GM04504 (cell line): ENCODE measurements around the gene MLPH.

ENCODE experiments used
- DNase-seq: peaks from one replicate; pipeline ENCODE4 v3.0.0-alpha.2; 2012; ENCODE audit warnings: low read depth

Gene MLPH

DNA sequence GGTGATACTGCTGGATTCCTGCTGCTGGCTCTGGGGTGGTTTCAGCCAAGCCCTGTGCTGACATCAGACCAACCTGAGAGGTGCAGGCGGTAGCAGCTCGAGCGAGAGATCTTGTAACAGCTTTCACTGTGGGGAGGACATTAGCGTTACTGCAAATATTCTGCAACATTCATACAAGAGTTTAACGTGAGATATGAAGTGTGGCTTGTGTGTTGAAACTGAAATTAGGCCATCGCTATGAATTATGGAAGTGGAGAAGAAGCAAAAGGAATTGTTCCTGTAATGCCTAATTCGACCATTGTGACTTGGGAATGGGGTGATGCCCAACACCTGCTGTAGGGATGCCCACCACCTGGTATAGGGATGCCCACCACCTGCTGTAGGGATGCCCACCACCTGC is 6.5 kb upstream of the MLPH start:
- DNase-seq = no peak

DNA sequence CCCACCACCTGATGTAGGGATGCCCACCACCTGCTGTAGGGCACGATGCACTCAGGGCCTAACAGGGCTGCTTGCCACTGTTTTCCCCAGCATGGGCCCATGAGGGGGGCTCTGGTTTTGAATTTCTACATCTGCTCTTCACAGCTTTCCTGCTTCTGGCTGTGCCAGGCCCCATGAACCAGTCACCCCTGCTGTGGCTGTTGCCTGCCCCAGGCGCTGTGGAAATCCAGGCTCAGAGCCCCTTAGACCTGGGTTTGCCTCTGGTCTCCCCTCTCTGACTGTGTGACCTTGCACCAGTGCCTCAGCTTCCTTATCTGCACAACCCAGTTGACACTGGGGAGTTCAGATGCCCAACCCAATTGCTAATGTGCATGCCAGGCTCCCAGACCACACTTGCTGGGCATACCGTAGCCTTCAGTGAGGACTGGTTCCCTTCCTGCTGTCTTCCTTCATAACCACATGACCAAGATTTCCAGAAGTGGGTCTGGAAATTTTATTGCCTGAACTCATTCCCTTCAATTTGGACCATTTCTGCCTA is 6.0 kb upstream of the MLPH start:
- DNase-seq = no peak

DNA sequence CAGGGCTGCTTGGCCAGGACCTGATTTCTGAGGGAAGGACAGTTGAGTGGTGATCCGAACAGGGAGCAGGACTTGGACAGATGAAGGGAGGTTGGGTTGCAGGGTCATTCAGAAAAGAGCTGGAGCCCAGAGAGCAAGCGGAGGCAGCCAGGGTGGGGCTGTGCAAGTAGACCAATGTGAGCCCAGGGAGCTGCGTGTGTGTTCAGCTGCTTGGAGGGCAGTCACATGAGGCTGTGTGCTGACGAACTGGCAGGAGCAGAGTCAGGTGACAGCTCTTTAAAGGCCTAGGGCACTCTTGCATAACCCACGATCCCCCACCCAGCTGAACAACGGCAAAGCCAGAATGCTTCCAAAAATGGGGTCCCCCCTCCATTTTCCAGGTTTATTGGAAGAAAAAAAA is 4.6 kb upstream of the MLPH start:
- peak; percentile 53 for DNase-seq

DNA sequence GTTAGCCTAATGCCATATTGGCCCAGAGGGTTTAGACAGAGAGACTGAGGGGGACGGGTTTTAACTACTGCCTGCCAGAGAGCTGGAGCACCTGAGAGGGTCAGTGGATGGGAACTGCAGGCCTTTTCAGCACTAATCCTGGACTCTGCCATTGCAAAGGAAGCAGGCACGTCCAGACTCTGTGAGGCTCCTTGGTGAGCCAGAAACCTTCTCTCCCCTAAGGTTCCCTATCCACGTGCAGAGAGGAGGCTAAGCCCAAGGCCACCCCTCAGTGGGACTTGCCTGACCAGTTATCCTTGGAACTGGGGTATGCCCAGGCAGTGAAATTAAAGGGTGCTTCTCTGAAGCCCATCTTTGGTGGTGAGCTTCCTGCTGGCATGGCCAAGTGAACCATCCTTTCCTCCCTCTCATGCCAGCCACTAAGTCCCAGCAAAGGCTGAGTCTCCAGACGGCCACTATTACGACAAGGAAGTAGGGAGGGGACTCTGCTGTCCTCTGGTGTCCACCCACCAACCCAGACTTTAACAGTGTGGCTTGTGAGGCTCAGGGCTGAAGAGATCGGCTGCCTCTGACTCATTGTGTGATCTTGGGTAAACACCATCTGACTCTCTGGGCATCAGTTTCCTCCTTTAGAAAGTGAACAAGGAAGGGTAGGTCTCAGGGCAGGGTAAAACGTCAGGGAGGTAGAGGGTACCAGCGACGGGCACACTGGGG is 3.9 kb upstream of the MLPH start:
- peak; percentile 46 for DNase-seq

DNA sequence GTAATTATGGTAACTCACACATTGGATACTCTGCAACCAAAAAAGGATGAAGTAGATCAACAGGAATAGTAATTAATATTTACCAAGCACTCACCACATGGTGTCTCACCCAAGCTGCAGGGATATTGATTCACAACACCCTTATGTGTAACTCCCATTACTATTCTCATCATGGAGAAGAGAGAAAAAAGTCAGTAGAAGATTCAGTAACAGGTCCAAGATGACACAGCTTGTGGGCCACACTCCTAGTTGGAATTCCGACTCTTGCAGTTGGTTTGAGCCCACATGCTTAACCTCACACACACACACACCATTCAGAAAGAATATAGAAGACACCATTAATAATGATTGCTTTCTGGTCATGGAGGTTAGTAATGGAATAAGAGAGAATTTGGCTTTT is 1.7 kb upstream of the MLPH start:
- DNase-seq = no peak

DNA sequence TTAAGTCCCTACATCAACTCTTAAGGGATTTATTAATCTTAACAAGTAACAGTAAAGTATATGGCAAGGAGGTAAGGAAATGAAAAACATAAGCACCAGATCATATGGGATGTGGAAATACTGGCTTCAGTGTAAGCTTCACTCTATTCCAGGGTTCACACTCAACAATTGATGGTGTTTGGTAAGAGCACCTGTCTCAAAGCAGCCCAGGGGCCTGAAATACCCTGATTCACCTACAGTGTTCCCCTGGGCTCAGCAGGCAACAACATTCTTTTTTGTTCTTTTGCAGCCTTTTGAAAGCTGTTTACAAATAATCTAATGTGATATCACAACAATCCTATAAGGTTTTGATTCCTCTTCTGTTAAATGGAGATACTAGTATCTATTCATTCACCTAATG is 1.2 kb upstream of the MLPH start:
- DNase-seq = no peak

DNA sequence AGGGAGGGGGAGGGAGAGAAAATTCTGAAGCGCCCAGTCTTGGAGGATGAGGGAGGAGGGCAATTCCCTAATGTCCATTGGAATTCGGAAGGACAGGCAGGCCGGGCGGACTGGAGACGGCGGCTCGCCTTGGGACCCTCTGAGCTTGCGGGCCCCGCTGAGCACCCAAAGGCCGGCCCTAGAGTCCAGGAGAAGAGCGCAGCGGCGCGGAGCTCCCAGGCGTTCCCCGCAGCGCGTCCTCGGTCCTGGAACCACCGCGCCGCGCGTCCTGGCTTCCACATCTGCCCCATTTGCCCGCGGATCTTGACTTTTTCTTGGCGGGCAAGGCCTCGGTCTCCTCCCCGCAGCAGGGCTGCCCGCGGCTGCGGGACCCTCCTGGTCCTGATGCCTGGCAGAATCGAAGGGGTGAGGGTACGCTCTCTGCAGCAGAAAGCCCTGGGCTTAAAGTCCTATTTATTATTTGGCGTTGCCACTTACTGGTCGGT is 675 bp upstream of the MLPH start:
- DNase-seq = no peak

DNA sequence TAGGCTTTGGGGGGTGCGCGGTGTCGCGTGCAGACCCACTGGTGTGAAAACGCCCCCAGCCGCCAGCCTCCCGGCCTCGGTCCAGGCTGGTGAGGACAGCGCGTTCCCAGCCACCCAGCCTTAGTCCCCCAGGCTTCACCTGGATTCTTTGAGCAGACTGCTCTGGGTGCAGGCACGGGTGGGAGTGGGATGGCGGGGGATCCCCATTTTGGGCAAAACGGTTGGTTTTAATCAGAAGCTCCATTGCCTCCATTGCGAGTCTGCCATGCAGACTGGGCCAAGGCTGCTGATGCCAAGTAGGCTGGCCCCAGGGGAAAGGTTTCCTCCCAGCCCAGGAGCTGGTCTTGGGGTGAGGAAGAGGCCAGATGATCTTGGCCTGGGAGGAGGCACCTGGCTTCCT is 445 bp downstream of the MLPH start:
- no peak for DNase-seq

DNA sequence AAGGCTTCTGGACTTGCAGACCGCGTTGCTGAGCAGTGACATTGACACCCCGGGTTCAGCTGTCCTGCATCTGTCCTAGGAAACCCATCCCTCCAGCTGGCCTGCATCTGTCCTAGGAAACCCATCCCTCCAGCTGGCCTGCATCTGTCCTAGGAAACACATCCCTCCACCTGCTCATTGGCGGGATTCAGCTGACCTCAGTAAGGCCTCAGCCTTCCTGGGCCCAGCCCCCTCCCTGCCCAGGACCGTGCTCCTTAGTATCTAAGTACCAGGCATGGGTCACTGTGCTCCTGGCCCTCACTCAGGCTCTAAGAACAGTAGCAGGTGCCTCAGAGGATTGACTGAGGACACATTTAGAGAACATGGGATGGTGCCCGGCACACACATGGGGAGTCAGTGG is 1.2 kb downstream of the MLPH start:
- no peak for DNase-seq

DNA sequence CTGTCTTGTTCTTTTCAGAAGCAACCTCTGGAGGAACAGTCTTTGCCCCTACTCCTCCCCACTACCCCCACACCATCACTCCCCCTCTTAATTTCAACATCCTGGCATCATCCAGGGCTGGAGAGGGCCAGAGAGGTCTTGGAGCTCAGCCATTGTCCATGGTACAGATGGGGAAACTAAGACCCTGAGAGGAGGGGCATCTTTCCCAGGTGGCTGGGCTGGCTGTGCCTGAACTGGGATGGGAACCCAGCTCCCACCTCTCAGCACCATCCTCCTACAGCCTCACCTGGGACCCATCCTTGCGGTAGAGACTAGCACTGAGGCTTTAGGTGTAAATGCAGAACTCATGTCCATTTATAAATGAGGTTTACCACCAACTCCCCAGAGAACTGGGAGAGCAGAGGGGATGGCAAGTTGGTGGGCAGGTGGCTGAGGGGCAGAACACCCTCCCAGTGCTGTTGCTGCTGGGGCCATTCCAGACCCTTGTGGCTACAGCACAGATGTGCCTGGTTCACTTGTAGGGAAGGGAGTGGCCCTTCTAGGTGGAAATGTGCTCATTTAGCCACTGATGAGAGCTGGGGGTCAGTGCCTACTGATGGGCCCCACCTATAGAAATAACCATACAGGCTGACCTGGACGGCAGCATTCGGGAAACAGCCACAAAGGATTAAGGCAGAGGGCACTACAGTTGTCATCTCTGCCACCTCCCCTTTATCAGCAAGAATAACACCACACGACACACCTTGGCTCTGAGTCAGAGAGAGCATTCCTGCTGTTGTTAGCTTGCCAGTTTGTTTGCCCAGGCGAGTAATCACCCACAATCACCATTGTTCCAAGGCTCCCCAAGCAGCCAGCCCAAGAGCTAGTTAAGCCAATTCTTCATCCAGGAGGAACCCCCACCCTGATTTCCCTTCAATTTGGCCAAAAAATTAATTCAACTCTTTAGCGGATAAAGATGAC is 2.1 kb downstream of the MLPH start:
- no peak for DNase-seq

DNA sequence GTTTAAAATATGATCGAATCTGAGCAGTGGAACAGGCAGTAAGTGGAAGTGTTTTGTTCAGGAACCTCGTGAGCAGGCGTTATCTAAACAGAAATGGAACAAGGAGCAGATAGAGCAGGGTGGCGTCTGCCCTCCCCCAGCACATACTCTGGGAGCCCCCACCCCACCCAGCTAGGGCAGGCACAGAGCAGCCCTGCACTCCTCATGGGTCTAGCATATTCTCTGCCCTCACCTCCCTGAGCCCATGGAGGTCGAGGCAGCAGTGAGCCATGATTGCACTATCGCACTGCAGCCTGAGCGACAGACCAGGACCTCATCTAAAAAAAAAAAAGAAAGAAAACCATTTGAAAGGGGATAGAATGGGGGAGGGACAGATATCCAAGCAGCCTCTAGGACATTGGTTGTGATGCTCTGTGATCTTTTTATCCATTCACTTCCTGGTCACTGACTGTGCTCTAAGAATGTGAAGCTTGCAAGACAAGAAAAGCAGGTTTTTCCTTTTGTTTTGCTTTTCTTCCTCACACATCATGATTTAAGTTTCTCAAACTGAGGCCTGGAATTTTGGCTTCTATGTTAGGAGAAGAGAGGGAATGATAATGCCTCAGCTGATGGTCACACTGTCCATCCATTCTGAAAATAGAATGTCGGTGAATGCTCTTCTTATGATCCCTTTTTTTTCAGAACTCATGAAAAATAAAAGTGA is 3.1 kb downstream of the MLPH start:
- DNase-seq = no peak

DNA sequence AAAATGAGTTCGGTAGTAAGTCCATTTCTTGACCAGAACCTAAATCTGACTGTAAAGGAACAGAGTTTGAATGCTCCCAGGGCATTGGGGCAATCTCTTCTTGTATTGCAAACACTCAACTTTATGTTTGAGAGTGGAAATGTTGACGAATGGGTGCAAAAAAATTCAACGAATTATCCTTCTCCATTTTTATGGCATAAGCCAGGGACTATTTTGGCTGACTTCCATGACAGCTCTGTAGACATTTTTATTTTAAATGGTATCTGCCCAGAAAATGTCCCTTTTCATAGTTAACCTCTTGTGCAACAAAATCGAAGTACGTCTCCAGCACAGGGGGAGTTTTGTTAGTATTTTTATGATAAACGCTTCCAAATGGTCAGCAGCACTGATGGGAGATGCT is 3.7 kb downstream of the MLPH start:
- no peak for DNase-seq

DNA sequence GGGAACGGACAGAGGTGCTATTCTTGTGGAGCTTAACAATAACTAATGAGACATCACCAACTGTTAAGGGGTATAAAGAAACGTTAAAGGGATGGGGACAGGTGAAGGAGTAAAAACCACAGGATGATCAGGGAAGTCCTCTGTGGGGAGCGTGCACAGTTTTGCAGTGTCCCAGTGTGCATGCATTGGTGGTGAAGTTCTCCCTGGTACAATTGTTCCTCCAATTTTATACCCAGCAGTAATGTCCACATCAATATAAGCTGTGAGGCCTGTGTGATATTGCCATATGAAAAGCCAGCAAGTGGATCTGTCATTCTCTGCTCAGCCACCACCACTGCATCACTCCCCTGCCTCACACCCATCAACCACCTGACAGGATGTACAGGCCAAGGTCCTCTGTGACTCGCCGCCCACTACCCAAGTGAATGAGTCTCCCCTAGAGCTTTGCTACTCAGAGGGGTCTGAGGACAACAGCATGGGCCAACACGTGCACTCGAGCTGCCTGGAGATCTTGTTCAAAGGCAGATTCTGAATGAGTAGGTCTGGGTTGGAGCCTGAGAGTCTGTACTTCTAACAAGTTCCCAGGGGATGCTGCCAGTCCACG is 4.6 kb downstream of the MLPH start:
- DNase-seq = no peak

DNA sequence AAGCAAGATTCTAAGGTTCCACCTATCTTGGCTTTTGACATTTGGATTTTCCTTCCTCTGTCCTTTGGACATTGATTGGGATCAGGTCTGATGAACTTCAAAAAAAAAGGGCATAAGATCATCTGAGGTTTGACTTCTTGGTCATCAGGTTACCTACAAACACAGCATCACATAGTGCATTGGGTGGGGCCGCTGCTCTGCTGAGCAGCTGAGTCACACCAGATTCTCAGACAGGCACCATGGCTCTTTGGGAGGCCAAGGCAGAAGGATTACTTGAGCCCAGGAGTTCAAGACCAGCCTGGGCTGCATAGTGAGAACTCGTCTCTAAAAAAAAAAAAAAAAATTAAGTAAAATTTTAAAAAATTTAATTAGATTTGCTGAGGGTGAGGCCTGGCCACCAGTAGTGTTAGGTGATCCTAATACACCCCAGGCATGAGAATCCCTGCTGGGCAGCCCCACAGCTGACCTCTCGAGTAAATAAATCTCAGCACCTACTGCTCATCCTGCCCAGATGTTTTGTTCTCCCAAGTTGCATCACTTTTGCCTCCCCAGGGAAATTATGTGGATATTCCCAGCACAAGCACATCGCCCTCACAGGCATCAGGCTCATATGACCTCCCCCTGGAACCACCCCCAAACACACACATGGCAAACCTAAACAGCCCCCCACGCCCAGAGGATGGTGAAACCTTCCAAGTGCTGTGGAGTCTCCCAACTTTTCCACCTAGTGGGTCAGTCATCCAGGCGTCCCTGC is 5.3 kb downstream of the MLPH start:
- DNase-seq = no peak

DNA sequence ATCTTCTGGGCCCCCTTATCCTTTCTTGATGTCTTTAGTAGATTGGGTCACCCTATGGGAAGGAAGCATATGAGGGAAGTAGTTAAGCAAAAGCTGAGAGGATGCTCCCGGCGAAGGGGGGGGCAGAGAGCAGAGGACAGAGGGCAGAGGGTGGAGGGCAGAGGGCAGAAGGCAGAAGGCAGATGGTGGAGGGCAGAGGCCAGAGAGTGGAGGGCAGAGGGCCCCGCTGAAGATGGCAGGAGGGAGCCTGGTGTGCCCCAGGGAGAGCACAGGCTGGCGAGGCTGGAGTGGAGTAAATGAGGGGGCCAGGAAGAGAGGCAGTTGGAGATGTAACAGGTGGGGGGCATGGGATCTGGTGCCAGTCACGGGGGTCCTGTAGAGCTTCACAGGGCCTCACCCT is 7.0 kb downstream of the MLPH start:
- DNase-seq = no peak

DNA sequence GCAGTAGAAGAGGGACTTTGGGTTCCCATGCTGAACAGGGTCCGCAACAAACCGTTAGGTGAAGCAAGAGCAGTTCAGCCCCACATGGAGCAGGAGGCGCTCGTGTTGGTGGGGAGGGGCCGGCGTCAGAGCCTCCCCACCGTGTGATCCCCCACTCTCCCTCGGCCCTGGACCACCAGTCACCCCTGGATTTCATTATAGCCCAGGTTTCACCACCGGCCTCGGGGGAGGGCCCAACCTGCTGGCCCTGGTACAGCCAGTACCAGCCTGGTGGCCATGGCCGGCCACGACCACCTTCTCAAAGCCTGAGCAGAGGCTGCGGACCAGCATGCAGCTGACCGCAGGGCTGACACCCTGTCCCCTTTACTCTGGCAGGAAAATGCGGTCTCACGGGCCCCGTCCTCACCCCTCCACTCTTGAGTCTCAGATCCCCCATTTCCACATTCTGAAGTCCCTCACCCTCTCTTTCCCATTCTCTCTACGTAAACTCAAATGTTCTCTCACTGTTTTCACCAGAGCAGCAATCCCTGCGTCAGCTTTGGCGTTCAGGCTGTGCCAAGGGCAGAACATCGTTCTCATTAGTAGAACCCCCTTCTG is 8.6 kb downstream of the MLPH start:
- no peak for DNase-seq

DNA sequence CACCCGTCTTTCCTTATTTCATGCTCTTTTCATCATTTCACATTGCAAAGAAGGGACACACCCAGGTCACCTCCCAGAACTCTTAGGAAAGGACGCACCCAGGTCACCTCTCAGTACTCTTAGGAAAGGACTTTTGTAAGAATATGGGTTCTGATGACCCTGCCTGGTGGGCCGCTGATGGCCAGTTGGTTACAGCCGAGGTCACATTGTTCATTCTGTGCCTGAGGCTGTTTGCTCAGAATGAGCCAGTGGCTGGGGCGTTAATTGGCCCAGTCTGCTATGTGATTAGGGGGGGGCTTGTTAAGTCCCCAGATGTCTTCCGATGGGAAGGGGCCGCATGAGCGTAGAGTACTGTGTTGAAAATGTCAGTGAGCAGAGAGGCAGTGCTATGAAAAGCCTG is 9.4 kb downstream of the MLPH start:
- DNase-seq = no peak

DNA sequence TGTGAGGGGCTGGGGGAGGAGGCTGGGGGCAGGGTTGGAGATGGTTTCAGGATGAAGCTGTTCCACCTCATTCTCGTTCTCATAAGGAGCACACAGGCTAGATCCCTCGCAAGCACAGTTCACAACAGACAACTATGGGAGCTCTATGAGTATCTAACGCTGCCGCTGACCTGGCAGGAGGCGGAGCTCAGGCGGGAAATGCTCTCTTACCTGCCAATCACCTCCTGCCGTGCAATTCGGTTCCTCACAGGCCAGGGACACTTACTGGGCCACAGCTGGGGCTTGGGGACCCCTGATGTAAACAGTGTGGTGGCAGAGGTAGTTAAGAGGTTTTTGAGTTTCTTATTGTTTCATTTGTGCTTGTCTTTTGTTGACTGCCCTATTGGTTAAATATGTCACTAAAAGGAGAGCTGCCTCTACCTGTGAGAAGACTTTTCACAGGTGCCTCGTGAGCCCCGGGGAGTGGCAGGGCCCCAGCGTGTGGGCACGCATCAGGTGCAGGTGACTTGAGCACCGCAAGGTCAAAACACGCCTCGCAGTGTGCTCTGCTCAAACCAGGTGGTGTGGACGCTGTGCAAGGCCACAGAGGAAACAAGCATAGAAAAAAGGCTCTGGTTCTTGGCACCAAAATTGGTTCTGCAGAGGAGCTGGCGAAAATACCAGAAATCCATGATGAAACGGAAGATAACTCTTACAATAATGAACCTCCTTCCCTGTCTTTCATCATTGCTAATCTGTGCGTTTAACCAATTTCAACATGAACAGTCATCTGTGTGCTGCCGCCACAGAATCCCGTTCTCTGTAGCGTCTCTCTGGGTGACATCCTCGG is 10.2 kb downstream of the MLPH start:
- DNase-seq = no peak

DNA sequence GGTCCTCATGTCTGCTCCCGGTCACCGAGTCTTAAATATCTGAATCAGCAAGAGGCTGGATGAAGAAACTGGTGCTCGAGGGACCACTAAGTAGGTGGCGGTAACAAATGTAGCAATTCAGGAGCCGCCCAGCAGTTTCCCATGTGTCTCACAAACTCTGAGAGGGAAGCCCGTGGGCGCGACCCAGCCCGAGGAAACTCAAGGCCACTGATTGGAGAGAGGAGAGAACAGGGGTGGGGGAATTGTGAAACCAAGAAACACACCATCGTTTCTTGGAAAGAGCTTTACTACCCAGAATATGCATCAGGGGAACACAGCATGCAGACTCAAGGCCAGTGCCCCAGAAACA is 10.8 kb downstream of the MLPH start:
- DNase-seq = peak; percentile 67

DNA sequence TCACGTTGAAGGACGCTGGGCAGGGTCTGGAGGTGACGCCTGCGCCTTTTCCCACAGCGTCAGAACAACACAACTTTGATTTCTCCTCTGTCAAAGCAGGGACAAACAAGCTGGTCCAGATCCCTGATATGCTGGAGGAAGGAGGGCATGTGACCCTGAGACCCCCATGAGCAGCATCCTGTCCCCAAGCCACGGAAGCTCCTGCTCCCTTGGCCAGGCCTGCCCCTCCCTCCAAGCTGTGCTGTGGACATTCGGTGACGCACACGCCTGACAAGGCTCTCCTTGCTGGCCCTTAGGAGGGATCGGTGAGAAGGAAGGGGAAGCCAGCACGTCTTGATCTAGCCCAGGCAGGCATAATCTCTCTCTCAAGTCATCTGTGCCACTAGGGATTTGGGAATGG is 11.3 kb downstream of the MLPH start:
- DNase-seq = no peak
